Endodermal cell (in vitro differentiated cells): ENCODE measurements around the gene TRMO. TPM values are rescaled to one million over a fixed set of nuclear protein-coding genes. Genes with fewer than 3 reads are reported as not detected.

Source experiments
- DNase-seq: peaks from one replicate; pipeline ENCODE4 v3.0.0-alpha.2; 2017
- H3K27ac ChIP-seq: 2 replicates; pipeline ENCODE4 v1.5.1; 2013; ENCODE audit warnings: mild to moderate bottlenecking, low read depth, low read length, moderate library complexity
- H3K27me3 ChIP-seq: 2 replicates; pipeline ENCODE4 v1.6.1; 2013; ENCODE audit warnings: mild to moderate bottlenecking, low read length, moderate library complexity; ENCODE audit not compliant: insufficient read depth, control insufficient read depth, poor library complexity, severe bottlenecking
- H3K36me3 ChIP-seq: 2 replicates; pipeline ENCODE4 v1.7.0; 2013; ENCODE audit warnings: mild to moderate bottlenecking, low read length, moderate library complexity; ENCODE audit not compliant: control insufficient read depth, insufficient read depth
- H3K4me1 ChIP-seq: one replicate; pipeline ENCODE4 v1.7.0; 2013; ENCODE audit warnings: low read length; ENCODE audit not compliant: control insufficient read depth, insufficient read depth
- H3K4me3 ChIP-seq: 2 replicates; pipeline ENCODE4 v1.5.1; 2013; ENCODE audit warnings: mild to moderate bottlenecking, low read length, moderate library complexity
- H3K9ac ChIP-seq: 2 replicates; pipeline ENCODE4 v1.6.1; 2013; ENCODE audit warnings: mild to moderate bottlenecking, low read length, moderate library complexity; ENCODE audit not compliant: poor library complexity, severe bottlenecking; ENCODE audit errors: extremely low read depth
- H3K9me3 ChIP-seq: 2 replicates; pipeline ENCODE4 v1.6.1; 2013; ENCODE audit warnings: mild to moderate bottlenecking, low read length, moderate library complexity; ENCODE audit not compliant: control insufficient read depth
- H3K27ac Mint-ChIP-seq: 2 replicates; pipeline ENCODE4 v1.8.0; 2020; ENCODE audit warnings: mixed read lengths
- H3K27me3 Mint-ChIP-seq: 2 replicates; pipeline ENCODE4 v1.8.0; 2021; ENCODE audit warnings: mild to moderate bottlenecking, mixed read lengths; ENCODE audit not compliant: insufficient read depth
- H3K36me3 Mint-ChIP-seq: 2 replicates; pipeline ENCODE4 v1.8.0; 2020; ENCODE audit warnings: low read depth, mixed read lengths
- H3K4me1 Mint-ChIP-seq: 2 replicates; pipeline ENCODE4 v1.8.0; 2020; ENCODE audit warnings: mixed read lengths
- H3K4me3 Mint-ChIP-seq: 2 replicates; pipeline ENCODE4 v1.8.0; 2020; ENCODE audit warnings: mild to moderate bottlenecking, moderate library complexity, mixed read lengths
- H3K9me3 Mint-ChIP-seq: 2 replicates; pipeline ENCODE4 v1.8.0; 2020; ENCODE audit warnings: mild to moderate bottlenecking, mixed read lengths
- WGBS, 2 experiments: methylation state at CpG; one replicate each; pipeline versions ENCODE4 v1.1.5 to v1.1.7; 2013; ENCODE audit warnings: missing lambda C conversion rate in 2 of 2, mixed read lengths in 1 of 2; ENCODE audit not compliant: insufficient coverage in 1 of 2, insufficient read length in 1 of 2; 5-methylcytosine and 5-hydroxymethylcytosine counted together
- total RNA-seq, 2 donors: library from RNA; stranded (reverse); fragmentation: NEBNext Ultra II Directional in 1 of 2; extraction: Animal tissue kit (Norgen Biotek cat#: 25700) in 1 of 2; gene quantifications; 2 replicates in 1 of 2; 3 replicates in 1 of 2; pipeline ENCODE4 v1.2.1, GENCODE V29; 2021
- TF ChIP-seq, protein P1 (sequence below): fragments of 200-600 bp; sonication (generic); conservative IDR thresholded peaks from 2 replicates; pipeline ENCODE4 v1.5.0; 2021; ENCODE audit warnings: antibody characterized with exemption, mild to moderate bottlenecking

TRMO gene
- total RNA-seq, 2 donors from 2014 or later: 4.9 to 7.2 TPM

DNA sequence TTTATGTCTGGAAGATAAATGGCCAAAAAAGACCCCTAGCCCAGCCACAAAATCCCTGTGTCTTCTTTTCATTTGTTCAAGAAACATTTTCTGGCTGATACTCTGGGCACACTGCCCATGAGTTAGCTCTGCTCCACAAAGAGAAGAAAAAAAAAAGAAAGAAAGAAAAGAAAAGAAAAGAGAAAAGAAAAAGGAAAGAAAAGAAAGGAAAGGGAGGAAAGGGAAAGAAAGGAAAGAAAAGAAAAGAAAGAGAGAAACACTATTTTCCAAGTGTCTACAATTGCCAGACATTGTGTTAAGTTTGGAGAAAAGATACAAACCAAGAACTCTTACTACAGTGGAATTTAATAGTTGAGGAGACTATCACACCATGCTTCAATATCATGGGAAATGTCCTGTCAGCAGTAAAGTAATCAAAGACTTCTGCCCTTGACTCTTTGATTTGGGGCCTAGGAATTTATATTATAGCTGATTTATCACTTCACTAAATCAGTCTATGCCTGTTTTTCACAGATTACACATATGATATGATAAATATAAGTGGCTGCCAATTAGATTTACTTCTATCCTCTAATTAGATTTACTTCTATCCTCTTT, 3.0 kb downstream of the TRMO start:
- Mint-ChIP-seq H3K9me3 (peaks cover 2% of the 10 kb centered on the region), H3K36me3 (peaks cover 14% of the 10 kb centered on the region)
- TF ChIP-seq, protein P1, sequence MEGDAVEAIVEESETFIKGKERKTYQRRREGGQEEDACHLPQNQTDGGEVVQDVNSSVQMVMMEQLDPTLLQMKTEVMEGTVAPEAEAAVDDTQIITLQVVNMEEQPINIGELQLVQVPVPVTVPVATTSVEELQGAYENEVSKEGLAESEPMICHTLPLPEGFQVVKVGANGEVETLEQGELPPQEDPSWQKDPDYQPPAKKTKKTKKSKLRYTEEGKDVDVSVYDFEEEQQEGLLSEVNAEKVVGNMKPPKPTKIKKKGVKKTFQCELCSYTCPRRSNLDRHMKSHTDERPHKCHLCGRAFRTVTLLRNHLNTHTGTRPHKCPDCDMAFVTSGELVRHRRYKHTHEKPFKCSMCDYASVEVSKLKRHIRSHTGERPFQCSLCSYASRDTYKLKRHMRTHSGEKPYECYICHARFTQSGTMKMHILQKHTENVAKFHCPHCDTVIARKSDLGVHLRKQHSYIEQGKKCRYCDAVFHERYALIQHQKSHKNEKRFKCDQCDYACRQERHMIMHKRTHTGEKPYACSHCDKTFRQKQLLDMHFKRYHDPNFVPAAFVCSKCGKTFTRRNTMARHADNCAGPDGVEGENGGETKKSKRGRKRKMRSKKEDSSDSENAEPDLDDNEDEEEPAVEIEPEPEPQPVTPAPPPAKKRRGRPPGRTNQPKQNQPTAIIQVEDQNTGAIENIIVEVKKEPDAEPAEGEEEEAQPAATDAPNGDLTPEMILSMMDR: no peak

DNA sequence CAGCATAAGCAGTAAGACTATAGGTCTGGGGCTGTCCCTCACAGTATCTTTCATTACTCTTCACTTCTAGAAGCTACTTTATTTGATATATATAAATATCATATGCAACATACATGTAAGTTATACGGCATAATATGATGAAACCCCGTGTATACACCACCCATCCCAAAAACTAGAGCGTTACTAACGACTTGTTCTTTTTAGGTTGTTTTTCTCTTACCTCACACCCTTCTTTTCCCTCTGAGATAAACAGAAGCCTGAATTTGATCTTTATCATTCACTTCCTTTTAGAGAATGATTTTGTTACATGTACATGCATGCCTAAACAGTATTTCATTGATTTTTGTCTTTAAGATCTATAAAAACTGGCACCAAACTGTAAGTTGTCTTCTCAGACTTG, 3.7 kb downstream of the TRMO start:
- Histone ChIP-seq H3K27me3 (no peaks in the 10 kb centered on the region), H3K4me3 (no peak overlapping the region), H3K9me3 (no peaks in the 10 kb centered on the region), H3K9ac (no peak overlapping the region), H3K27ac (no peak overlapping the region), H3K4me1 (no peaks in the 10 kb centered on the region), H3K36me3 (no peaks in the 10 kb centered on the region)
- Mint-ChIP-seq H3K9me3 (peaks cover 2% of the 10 kb centered on the region), H3K36me3 (peaks cover 14% of the 10 kb centered on the region), H3K4me1 (peaks cover 4% of the 10 kb centered on the region), H3K27ac (no peak overlapping the region), H3K4me3 (no peak overlapping the region), H3K27me3 (peaks cover 7% of the 10 kb centered on the region)
- TF ChIP-seq, protein P1: no peak
- no peak for DNase-seq
- 86 to 92% methylated on average over 4 of the region's 4 CpGs for WGBS, 2 experiments

More for the DNA sequence above, 3.0 kb downstream of the TRMO start:
- H3K9me3 ChIP-seq: no peaks in the 10 kb centered on the region
- H3K27ac ChIP-seq: no peak overlapping the region
- no peak for DNase-seq
- Mint-ChIP-seq H3K4me1 (peaks cover 8% of the 10 kb centered on the region), H3K4me3 (no peak overlapping the region), H3K27ac (no peak overlapping the region), H3K27me3 (peaks cover 10% of the 10 kb centered on the region)
- no peak overlapping the region for H3K4me3 ChIP-seq
- no peak overlapping the region for H3K9ac ChIP-seq
- no peaks in the 10 kb centered on the region for H3K36me3 ChIP-seq
- H3K4me1 ChIP-seq: no peaks in the 10 kb centered on the region
- peaks cover 3% of the 10 kb centered on the region for H3K27me3 ChIP-seq

DNA sequence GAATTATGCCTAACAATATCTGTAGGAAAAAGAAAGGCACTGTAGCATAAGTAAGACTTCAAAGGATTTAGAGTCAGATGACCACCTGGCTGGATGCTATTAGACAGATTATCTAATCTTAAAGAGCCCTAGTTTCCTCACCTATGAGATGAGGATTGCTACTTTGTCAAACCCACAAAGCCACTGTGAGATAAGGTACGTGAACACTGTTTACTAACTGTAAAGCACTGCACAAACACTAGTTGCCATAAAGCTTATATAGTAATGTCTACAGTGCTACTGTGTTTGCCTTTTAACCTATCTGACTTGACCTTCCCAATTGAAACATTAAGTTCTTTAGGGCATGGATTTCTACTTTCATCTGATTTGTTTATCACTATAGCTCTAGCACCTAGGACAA, 10.3 kb downstream of the TRMO start:
- Mint-ChIP-seq H3K27me3 (no peaks in the 10 kb centered on the region), H3K36me3 (peaks cover 44% of the 10 kb centered on the region), H3K27ac (no peak overlapping the region), H3K9me3 (no peaks in the 10 kb centered on the region), H3K4me3 (no peak overlapping the region), H3K4me1 (peaks cover 11% of the 10 kb centered on the region)
- peaks cover 23% of the 10 kb centered on the region for H3K36me3 ChIP-seq
- peaks cover 3% of the 10 kb centered on the region for H3K4me1 ChIP-seq
- no peaks in the 10 kb centered on the region for H3K9me3 ChIP-seq
- H3K9ac ChIP-seq: no peak overlapping the region
- WGBS, 2 experiments: 31 to 71% methylated on average over 1 of the region's 1 CpG
- no peaks in the 10 kb centered on the region for H3K27me3 ChIP-seq
- peak overlapping the region; percentile 29 for H3K4me3 ChIP-seq
- H3K27ac ChIP-seq: no peak overlapping the region
- TF ChIP-seq, protein P1: no peak
- DNase-seq: no peak
